Activated CD4-positive, alpha-beta T cell treated with anti-CD3 and anti-CD28 coated beads for 36 hours (primary cell): ENCODE data around the gene ARID3B. TPM values are rescaled to one million over a fixed set of nuclear protein-coding genes. Genes with fewer than 3 reads are reported as not detected.

Source experiments
- ATAC-seq: fragments of 200-7000 bp; cut with Tn5 transposase; one replicate; pipeline ENCODE4 v1.10.0; 2021; ENCODE audit warnings: mild to moderate bottlenecking, moderate library complexity
- CTCF ChIA-PET: fragments of 350-600 bp; sonication (Branson Sonifier 250); formaldehyde crosslinking; loops from one replicate; lab custom pipeline; 2021; ENCODE audit warnings: antibody characterized with exemption; lab: Charles Lee
- POLR2A ChIA-PET: fragments of 350-600 bp; sonication (Branson Sonifier 250); formaldehyde crosslinking; loops from one replicate; lab custom pipeline; 2021; ENCODE audit warnings: antibody characterized with exemption, inconsistent platforms; lab: Charles Lee
- DNase-seq: peaks from one replicate; pipeline ENCODE4 v3.0.0-alpha.2; 2020
- H3K27ac Mint-ChIP-seq: one replicate; pipeline ENCODE4 v1.8.0; 2021; ENCODE audit warnings: mixed read lengths
- H3K27me3 Mint-ChIP-seq: one replicate; pipeline ENCODE4 v1.8.0; 2021; ENCODE audit warnings: mixed read lengths
- H3K36me3 Mint-ChIP-seq: one replicate; pipeline ENCODE4 v1.8.0; 2021; ENCODE audit warnings: low read depth, mixed read lengths
- H3K4me1 Mint-ChIP-seq: one replicate; pipeline ENCODE4 v1.8.0; 2021; ENCODE audit warnings: mixed read lengths
- H3K4me3 Mint-ChIP-seq: one replicate; pipeline ENCODE4 v1.8.0; 2021; ENCODE audit warnings: mild to moderate bottlenecking, moderate library complexity, mixed read lengths
- H3K9me3 Mint-ChIP-seq: one replicate; pipeline ENCODE4 v1.8.0; 2021; ENCODE audit warnings: low read depth, mixed read lengths
- intact Hi-C, 2 experiments: fragments of 100-400 bp; cut with DNase I in 1 of 2; cut with micrococcal nuclease in 1 of 2; formaldehyde crosslinking; loops; one replicate each; pipeline versions ENCODE4 v1.14.2 to v1.15.1; 2022 to 2024; cut with DNase I, micrococcal nuclease
- total RNA-seq, 2 experiments: library from RNA; stranded (reverse); gene quantifications; one replicate each; pipeline ENCODE4 v1.2.3, GENCODE V29; 2021

ARID3B gene
- total RNA-seq, 2 experiments from 2014 or later: 23.9 to 25.4 TPM

- H3K9me3 Mint-ChIP-seq: no peaks in the 10 kb centered on the region
- H3K27me3 Mint-ChIP-seq: peaks cover under 1% of the 10 kb centered on the region
- no peak overlapping the region for H3K4me3 Mint-ChIP-seq
- ATAC-seq (no peak), DNase-seq (no peak)
- intact Hi-C loops: loop anchor here (2.0 to 10.0 kb wide), 3 partner anchors 113 to 1077 kb away; partner anchors contain the start of genes COX5A (in 1 of the 2), SEMA7A (in 1 of the 2) and SNUPN (in 1 of the 2)
- no peak overlapping the region for H3K27ac Mint-ChIP-seq
- peaks cover 64% of the 10 kb centered on the region for H3K4me1 Mint-ChIP-seq
- ChIA-PET CTCF (no interaction called here), POLR2A (no interaction called here)
- peaks cover 55% of the 10 kb centered on the region for H3K36me3 Mint-ChIP-seq
Measured at GRCh38 chr15:74547616-74548015, 6.6 kb downstream of the ARID3B start.

- ATAC-seq (no peak), DNase-seq (no peak)
- ChIA-PET POLR2A (no interaction called here), CTCF (no interaction called here)
- peaks cover 60% of the 10 kb centered on the region for H3K36me3 Mint-ChIP-seq
- no peak overlapping the region for H3K27ac Mint-ChIP-seq
- H3K4me3 Mint-ChIP-seq: no peak overlapping the region
- H3K4me1 Mint-ChIP-seq: peaks cover 64% of the 10 kb centered on the region
- intact Hi-C loops: loop anchor here (10.0 kb wide), 2 partner anchors 113 to 1077 kb away; partner anchors contain the start of genes SEMA7A (in 1 of the 2) and SNUPN (in 1 of the 2)
- no peaks in the 10 kb centered on the region for H3K9me3 Mint-ChIP-seq
- no peaks in the 10 kb centered on the region for H3K27me3 Mint-ChIP-seq
Measured at GRCh38 chr15:74548241-74548640, 7.2 kb downstream of the ARID3B start.

- ATAC-seq (no peak), DNase-seq (no peak)
- ChIA-PET CTCF (interaction anchor here (0.6 to 1.0 kb wide), 5 partner anchors 10 to 792 kb away, joined by 3 read pairs; no protein-coding TSS in a partner anchor), POLR2A (interaction anchor here (0.8 kb wide), 1 partner anchor 63 kb away, joined by 17 read pairs; no protein-coding TSS in a partner anchor)
- H3K4me1 Mint-ChIP-seq: peaks cover 56% of the 10 kb centered on the region
- no peak overlapping the region for H3K27ac Mint-ChIP-seq
- peaks cover 50% of the 10 kb centered on the region for H3K36me3 Mint-ChIP-seq
- intact Hi-C loops: loop anchor here (10.0 kb wide), 2 partner anchors 115 to 1075 kb away; partner anchors contain the start of genes SEMA7A (in 1 of the 2) and SNUPN (in 1 of the 2)
- no peak overlapping the region for H3K4me3 Mint-ChIP-seq
- no peaks in the 10 kb centered on the region for H3K9me3 Mint-ChIP-seq
- H3K27me3 Mint-ChIP-seq: no peaks in the 10 kb centered on the region
Measured at GRCh38 chr15:74549816-74550215, 8.8 kb downstream of the ARID3B start.

GRCh38 chr15:74551714-74552113, 10.7 kb downstream of the ARID3B start:
- DNase-seq (no peak), ATAC-seq (no peak)
- Mint-ChIP-seq H3K36me3 (peaks cover 37% of the 10 kb centered on the region), H3K27me3 (no peaks in the 10 kb centered on the region), H3K9me3 (no peaks in the 10 kb centered on the region), H3K4me1 (peaks cover 37% of the 10 kb centered on the region), H3K4me3 (no peak overlapping the region), H3K27ac (no peak overlapping the region)
- POLR2A ChIA-PET: no interaction called here
- intact Hi-C loops: no loop called here
- CTCF ChIA-PET: no interaction called here

- Mint-ChIP-seq H3K9me3 (no peaks in the 10 kb centered on the region), H3K27me3 (no peaks in the 10 kb centered on the region)
- intact Hi-C loops: no loop called here
Measured at GRCh38 chr15:74552773-74553441, 11.9 kb downstream of the ARID3B start.

GRCh38 chr15:74555192-74555591, 14.2 kb downstream of the ARID3B start:
- DNase-seq (no peak), ATAC-seq (no peak)
- Mint-ChIP-seq H3K27ac (no peak overlapping the region), H3K9me3 (no peaks in the 10 kb centered on the region), H3K4me3 (no peak overlapping the region), H3K27me3 (no peaks in the 10 kb centered on the region), H3K4me1 (peaks cover 32% of the 10 kb centered on the region), H3K36me3 (peaks cover 30% of the 10 kb centered on the region)
- intact Hi-C loops: no loop called here
- POLR2A ChIA-PET: no interaction called here
- CTCF ChIA-PET: interaction anchor here (0.6 to 0.8 kb wide), 2 partner anchors 13 to 209 kb away, joined by 3 to 5 read pairs; no protein-coding TSS in a partner anchor

More at GRCh38 chr15:74552773-74553441, 11.9 kb downstream of the ARID3B start:
- ATAC-seq (peak; percentile 66), DNase-seq (no peak)
- H3K27ac Mint-ChIP-seq: no peak overlapping the region
- H3K36me3 Mint-ChIP-seq: peaks cover 36% of the 10 kb centered on the region
- H3K4me1 Mint-ChIP-seq: peaks cover 29% of the 10 kb centered on the region
- CTCF ChIA-PET: interaction anchor here (1.4 kb wide), 1 partner anchor 10 kb away, joined by 3 read pairs; no protein-coding TSS in a partner anchor
- POLR2A ChIA-PET: interaction anchor here (0.5 to 1.0 kb wide), 2 partner anchors 12 to 173 kb away, joined by 3 to 4 read pairs; partner anchors contain the start of gene ARID3B
- H3K4me3 Mint-ChIP-seq: no peak overlapping the region

GRCh38 chr15:74558706-74559105, 17.7 kb downstream of the ARID3B start:
- Mint-ChIP-seq H3K27ac (no peak overlapping the region), H3K36me3 (peaks cover 27% of the 10 kb centered on the region), H3K9me3 (no peaks in the 10 kb centered on the region), H3K4me3 (no peak overlapping the region), H3K4me1 (peaks cover 21% of the 10 kb centered on the region), H3K27me3 (no peaks in the 10 kb centered on the region)
- ChIA-PET CTCF (interaction anchor here (1.1 kb wide), 1 partner anchor 73 kb away, joined by 3 read pairs; no protein-coding TSS in a partner anchor), POLR2A (no interaction called here)
- no peak for DNase-seq
- intact Hi-C loops: no loop called here
- no peak for ATAC-seq

- intact Hi-C loops: no loop called here
- POLR2A ChIA-PET: interaction anchor here (0.6 kb wide), 1 partner anchor 102 kb away, joined by 3 read pairs; no protein-coding TSS in a partner anchor
- peaks cover 37% of the 10 kb centered on the region for H3K36me3 Mint-ChIP-seq
- no peaks in the 10 kb centered on the region for H3K9me3 Mint-ChIP-seq
- no peak overlapping the region for H3K27ac Mint-ChIP-seq
- H3K4me3 Mint-ChIP-seq: no peak overlapping the region
- CTCF ChIA-PET: interaction anchor here (0.5 to 1.1 kb wide), 4 partner anchors 10 to 1209 kb away, joined by 3 read pairs; no protein-coding TSS in a partner anchor
- no peaks in the 10 kb centered on the region for H3K27me3 Mint-ChIP-seq
- peaks cover 32% of the 10 kb centered on the region for H3K4me1 Mint-ChIP-seq
- ATAC-seq: no peak
- no peak for DNase-seq
Measured at GRCh38 chr15:74563442-74563841, 22.4 kb downstream of the ARID3B start.

GRCh38 chr15:74564182-74564581, 23.2 kb downstream of the ARID3B start:
- no peaks in the 10 kb centered on the region for H3K9me3 Mint-ChIP-seq
- H3K27ac Mint-ChIP-seq: no peak overlapping the region

GRCh38 chr15:74565381-74566085, 24.5 kb downstream of the ARID3B start:
- H3K36me3 Mint-ChIP-seq: peaks cover 33% of the 10 kb centered on the region
- ATAC-seq: no peak
- H3K9me3 Mint-ChIP-seq: no peaks in the 10 kb centered on the region
- intact Hi-C loops: no loop called here
- no peaks in the 10 kb centered on the region for H3K27me3 Mint-ChIP-seq
- no peak overlapping the region for H3K27ac Mint-ChIP-seq
- POLR2A ChIA-PET: no interaction called here
- DNase-seq: no peak
- no peak overlapping the region for H3K4me3 Mint-ChIP-seq
- CTCF ChIA-PET: interaction anchor here (0.6 to 0.7 kb wide), 2 partner anchors 72 to 450 kb away, joined by 3 read pairs; no protein-coding TSS in a partner anchor
- peaks cover 22% of the 10 kb centered on the region for H3K4me1 Mint-ChIP-seq

More at GRCh38 chr15:74564182-74564581, 23.2 kb downstream of the ARID3B start:
- peaks cover 25% of the 10 kb centered on the region for H3K4me1 Mint-ChIP-seq
- H3K36me3 Mint-ChIP-seq: peaks cover 35% of the 10 kb centered on the region
- intact Hi-C loops: no loop called here
- no peak overlapping the region for H3K4me3 Mint-ChIP-seq
- H3K27me3 Mint-ChIP-seq: no peaks in the 10 kb centered on the region
- ChIA-PET CTCF (interaction anchor here (1.0 kb wide), 1 partner anchor 11 kb away, joined by 3 read pairs; no protein-coding TSS in a partner anchor), POLR2A (no interaction called here)
- ATAC-seq: no peak
- no peak for DNase-seq

GRCh38 chr15:74568594-74568993, 27.6 kb downstream of the ARID3B start:
- ChIA-PET POLR2A (no interaction called here), CTCF (interaction anchor here (0.6 to 1.5 kb wide), 3 partner anchors 8 to 447 kb away, joined by 3 to 5 read pairs (median 4); no protein-coding TSS in a partner anchor)
- Mint-ChIP-seq H3K4me1 (peaks cover 17% of the 10 kb centered on the region), H3K27ac (no peak overlapping the region), H3K4me3 (no peak overlapping the region), H3K27me3 (no peaks in the 10 kb centered on the region), H3K9me3 (no peaks in the 10 kb centered on the region), H3K36me3 (peaks cover 33% of the 10 kb centered on the region)
- intact Hi-C loops: no loop called here
- ATAC-seq: no peak
- no peak for DNase-seq
